Epithelial cell of esophagus (primary cell): ENCODE results near the gene EN2.

Source experiments
- DNase-seq: peaks from one replicate; pipeline ENCODE4 v3.0.0; 2010; ENCODE audit warnings: low read depth
- H3K4me3 ChIP-seq: 2 replicates; pipeline ENCODE4 v1.5.1; 2011; ENCODE audit warnings: mild to moderate bottlenecking, low read length, control low read depth
- CTCF ChIP-seq: IDR thresholded peaks from 2 replicates; pipeline ENCODE4 v1.5.1; 2011; ENCODE audit warnings: low read depth, mild to moderate bottlenecking, low read length, control low read depth, inconsistent platforms; ENCODE audit not compliant: insufficient read depth; ENCODE audit errors: missing control alignments

EN2 gene

GRCh38 chr7:155447603-155448002 lies 10.3 kb upstream of the EN2 start:
- DNase-seq: no peak
- no peak for TF ChIP-seq CTCF
- no peak overlapping the region for H3K4me3 ChIP-seq

- no peak for DNase-seq
- TF ChIP-seq CTCF: no peak
- H3K4me3 ChIP-seq: no peak overlapping the region
These were observed 9.3 kb upstream of the EN2 start for GRCh38 chr7:155448632-155449007.

GRCh38 chr7:155449008-155449868 lies 8.7 kb upstream of the EN2 start:
- H3K4me3 ChIP-seq: no peak overlapping the region
- no peak for DNase-seq
- no peak for TF ChIP-seq CTCF

- no peak overlapping the region for H3K4me3 ChIP-seq
- no peak for DNase-seq
- TF ChIP-seq CTCF: no peak
These were observed 7.9 kb upstream of the EN2 start for GRCh38 chr7:155449869-155450557.

- DNase-seq: no peak
- no peak for TF ChIP-seq CTCF
- H3K4me3 ChIP-seq: no peak overlapping the region
These were observed 7.4 kb upstream of the EN2 start for GRCh38 chr7:155450558-155450969.

GRCh38 chr7:155450970-155451801 lies 6.7 kb upstream of the EN2 start:
- no peak overlapping the region for H3K4me3 ChIP-seq
- no peak for DNase-seq
- no peak for TF ChIP-seq CTCF
